Thyroid gland (tissue), 4 donors: ENCODE measurements around the gene OTUD7B.

Experiments used
- CTCF ChIP-seq, 6 experiments: fragments of 200-600 bp in 3 of 6; fragments of 450-650 bp in 3 of 6; sonication (generic) in 3 of 6; IDR thresholded peaks; one replicate each; pipeline ENCODE4 v1.5.1; 2016 to 2019; ENCODE audit warnings: antibody characterized with exemption in 6 of 6, mild to moderate bottlenecking in 2 of 6, inconsistent platforms in 1 of 6, moderate library complexity in 1 of 6
- POLR2A ChIP-seq, 2 donors: fragments of 450-650 bp; IDR thresholded peaks; one replicate each; pipeline ENCODE4 v1.6.1; 2017; ENCODE audit warnings: antibody characterized with exemption in 2 of 2, mild to moderate bottlenecking in 2 of 2, moderate library complexity in 1 of 2

- TF ChIP-seq CTCF (IDR thresholded peaks at IDR 0.05) (no peak), POLR2A (IDR thresholded peaks at IDR 0.05) (no peak)
Measured at GRCh38 chr1:150060260-150060659, 49.7 kb upstream of the OTUD7B start.
